Heart left ventricle (tissue), 16 donors: ENCODE results near the gene ATMIN. TPM values are rescaled to one million over a fixed set of nuclear protein-coding genes. Genes with fewer than 3 reads are reported as not detected.

Experiments
- ATAC-seq, 4 donors: fragments of 200-7000 bp; cut with Tn5 transposase; one replicate each; pipeline ENCODE4 v1.9.1; 2020 to 2022; ENCODE audit warnings: moderate library complexity in 4 of 4, mild to moderate bottlenecking in 3 of 4, moderate number of reproducible peaks in 1 of 4
- DNase-seq, 5 donors: peaks; one replicate each; pipeline ENCODE4 v3.0.0-alpha.2; 2020
- H3K27ac ChIP-seq, 12 donors: fragments of 200-600 bp; sonication (generic) in 4 of 12; one replicate each; pipeline versions ENCODE4 v1.5.0 to v1.8.0; 2016 to 2022; ENCODE audit warnings: mild to moderate bottlenecking in 2 of 12
- H3K27me3 ChIP-seq, 9 donors: fragments of 200-600 bp; sonication (generic) in 2 of 9; one replicate each; pipeline versions ENCODE4 v1.5.1 to v1.8.0; 2016 to 2022; ENCODE audit warnings: mild to moderate bottlenecking in 3 of 9
- H3K36me3 ChIP-seq, 9 donors: fragments of 200-600 bp; sonication (generic) in 2 of 9; one replicate each; pipeline versions ENCODE4 v1.5.0 to v1.8.0; 2018 to 2022; ENCODE audit warnings: mild to moderate bottlenecking in 2 of 9
- H3K4me1 ChIP-seq, 12 donors: fragments of 200-600 bp; sonication (generic) in 4 of 12; one replicate each; pipeline versions ENCODE4 v1.5.0 to v1.8.0; 2016 to 2022; ENCODE audit warnings: mild to moderate bottlenecking in 3 of 12
- H3K4me3 ChIP-seq, 12 donors: fragments of 200-600 bp; sonication (generic) in 4 of 12; one replicate each; pipeline versions ENCODE4 v1.5.0 to v1.8.0; 2017 to 2022; ENCODE audit warnings: mild to moderate bottlenecking in 9 of 12, moderate library complexity in 4 of 12
- H3K9me3 ChIP-seq, 12 donors: fragments of 200-600 bp; sonication (generic) in 4 of 12; one replicate each; pipeline versions ENCODE4 v1.5.0 to v1.8.0; 2016 to 2022; ENCODE audit warnings: mild to moderate bottlenecking in 1 of 12
- POLR2A ChIP-seq, 2 donors: fragments of 450-650 bp; IDR thresholded peaks; one replicate each; pipeline ENCODE4 v1.6.1; 2017; ENCODE audit warnings: antibody characterized with exemption in 2 of 2, mild to moderate bottlenecking in 2 of 2, moderate library complexity in 2 of 2
- WGBS, 4 donors: extraction: QIAGEN DNeasy Blood & Tissue Kit in 2 of 4; methylation state at CpG; one replicate each; pipeline versions ENCODE4 v1.1.5 to v1.1.7; 2013 to 2018; 5-methylcytosine and 5-hydroxymethylcytosine counted together
- intact Hi-C, 10 donors: fragments of 100-400 bp; cut with DNase I; formaldehyde crosslinking; loops; one replicate each; pipeline versions ENCODE4 v1.11.1 to v1.14.2; 2022
- polyA plus RNA-seq, 2 donors: library from polyadenylated mRNA; stranded (reverse); fragments of 200-250 nt; gene quantifications; one replicate each; pipeline ENCODE4 v1.2.3, GENCODE V29; 2013
- total RNA-seq, 9 donors: library from RNA; depleted of rRNA in 2 of 9; stranded (reverse); fragments of >200 nt in 2 of 9; fragmentation: NEBNext Ultra II Directional in 3 of 9; extraction: Animal tissue kit (Norgen Biotek cat#: 25700) in 3 of 9; gene quantifications; one replicate each; pipeline versions ENCODE4 v1.1.0 to v1.2.4, GENCODE V29; 2016 to 2023
- TF ChIP-seq, protein P1 (sequence below), 12 donors: fragments of 200-600 bp; sonication (generic) in 4 of 12; IDR thresholded peaks; one replicate each; pipeline versions ENCODE4 v1.5.0 to v1.8.0; 2018 to 2022; ENCODE audit warnings: antibody characterized with exemption in 12 of 12, mild to moderate bottlenecking in 5 of 12
- donor health status: ischemic (EF 13 %, LVEDD 7.1; RV severe dilation, severe dysfunction).
- donor health status: healthy with polysubstance abuse.
- donor health status: DM: no; HTN: yes; CAD: no.
- donor health status: DM: no; HTN: no; CAD: no.
- donor health status: ischemic (EF 25% LVEDD 6.9; RV normal size, moderate dysfunction).
- donor health status: ischemic (EF 25% LVEDD 5.7; RV mildly dilated, moderate dysfunction).
- donor health status: healthy.
- donor health status: DM: yes; HTN: yes; CAD: no.
- donor health status: ischemic (EF 35%, LVEDD 5.7; RV mildly dilated, moderate dysfunction).
- donor health status: nonischemic (EF 11% LVEDD 7.7; RV severe dilation, severe dysfunction).
- donor health status: DM: yes; HTN: yes; CAD: no.
- donor health status: PGD.
- donor health status: ischemic (EF 29% LVEDD 5.4; RV normal size, mild dysfunction).
- donor health status: nonischemic (EF 23%, LVEDD 6.1; RV moderate dilation, normal function).

Gene ATMIN
- total and polyA plus RNA-seq, 11 donors = 6.4 to 36.0 (median 27.4) TPM

DNA sequence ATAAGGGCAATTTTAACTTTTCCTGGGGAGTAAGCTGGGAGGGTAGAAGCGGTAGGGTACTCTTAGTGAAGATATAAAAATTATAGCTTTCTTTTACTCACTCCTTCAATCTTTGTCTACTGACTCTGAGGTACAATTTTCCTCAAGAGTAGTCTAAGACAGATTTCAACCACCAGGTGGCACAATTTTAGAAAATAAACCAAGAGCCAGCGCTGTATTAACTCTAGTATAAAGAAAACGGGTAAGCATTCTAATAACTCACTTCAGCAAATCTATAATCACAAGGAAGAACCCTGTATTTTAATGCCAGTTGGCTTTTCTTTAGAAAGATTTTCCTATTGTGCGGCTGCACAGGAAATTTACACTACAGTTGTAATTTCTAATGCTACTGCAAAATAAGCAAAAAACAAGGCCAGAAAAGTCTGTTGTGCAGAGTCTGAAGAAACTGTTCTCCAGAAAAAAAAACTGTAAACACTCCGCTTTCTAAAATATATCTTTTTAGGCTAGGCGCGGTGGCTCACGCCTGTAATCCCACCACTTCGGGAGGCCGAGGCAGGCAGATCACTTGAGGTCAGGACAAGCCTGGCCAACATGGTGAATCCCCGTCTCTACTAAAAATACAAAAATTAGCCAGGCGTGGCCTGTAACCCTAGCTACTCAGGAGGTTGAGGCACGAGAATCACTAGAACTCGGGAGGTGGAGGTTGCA lies 30.8 kb upstream of the ATMIN start:
- Histone ChIP-seq H3K9me3 (no peaks in the 10 kb centered on the region), H3K4me1 (peaks cover 0 to 41% (median 21%) of the 10 kb centered on the region in 12 donors), H3K27ac (peak overlapping the region in 11 of 12 donors; percentile 36 to 100 (median 99)), H3K27me3 (no peaks in the 10 kb centered on the region), H3K4me3 (peak overlapping the region in 10 of 12 donors; percentile 6 to 100 (median 94)), H3K36me3 (no peaks in the 10 kb centered on the region)
- intact Hi-C loops = loop anchor here in 4 of 10 donors (5.0 to 10.0 kb wide), 3 partner anchors 72 to 730 kb away; no protein-coding TSS in a partner anchor
- WGBS, 4 donors = 44 to 57% (median 50%) methylated on average over 14 of the region's 14 CpGs
- no peak for TF ChIP-seq POLR2A (IDR thresholded peaks at IDR 0.05)
- TF ChIP-seq, protein P1, sequence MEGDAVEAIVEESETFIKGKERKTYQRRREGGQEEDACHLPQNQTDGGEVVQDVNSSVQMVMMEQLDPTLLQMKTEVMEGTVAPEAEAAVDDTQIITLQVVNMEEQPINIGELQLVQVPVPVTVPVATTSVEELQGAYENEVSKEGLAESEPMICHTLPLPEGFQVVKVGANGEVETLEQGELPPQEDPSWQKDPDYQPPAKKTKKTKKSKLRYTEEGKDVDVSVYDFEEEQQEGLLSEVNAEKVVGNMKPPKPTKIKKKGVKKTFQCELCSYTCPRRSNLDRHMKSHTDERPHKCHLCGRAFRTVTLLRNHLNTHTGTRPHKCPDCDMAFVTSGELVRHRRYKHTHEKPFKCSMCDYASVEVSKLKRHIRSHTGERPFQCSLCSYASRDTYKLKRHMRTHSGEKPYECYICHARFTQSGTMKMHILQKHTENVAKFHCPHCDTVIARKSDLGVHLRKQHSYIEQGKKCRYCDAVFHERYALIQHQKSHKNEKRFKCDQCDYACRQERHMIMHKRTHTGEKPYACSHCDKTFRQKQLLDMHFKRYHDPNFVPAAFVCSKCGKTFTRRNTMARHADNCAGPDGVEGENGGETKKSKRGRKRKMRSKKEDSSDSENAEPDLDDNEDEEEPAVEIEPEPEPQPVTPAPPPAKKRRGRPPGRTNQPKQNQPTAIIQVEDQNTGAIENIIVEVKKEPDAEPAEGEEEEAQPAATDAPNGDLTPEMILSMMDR (IDR thresholded peaks at IDR 0.05) = peak; percentile 49 to 76 (median 74)
- DNase-seq = peak in 1 of 5 donors; percentile 16
- ATAC-seq = no peak

DNA sequence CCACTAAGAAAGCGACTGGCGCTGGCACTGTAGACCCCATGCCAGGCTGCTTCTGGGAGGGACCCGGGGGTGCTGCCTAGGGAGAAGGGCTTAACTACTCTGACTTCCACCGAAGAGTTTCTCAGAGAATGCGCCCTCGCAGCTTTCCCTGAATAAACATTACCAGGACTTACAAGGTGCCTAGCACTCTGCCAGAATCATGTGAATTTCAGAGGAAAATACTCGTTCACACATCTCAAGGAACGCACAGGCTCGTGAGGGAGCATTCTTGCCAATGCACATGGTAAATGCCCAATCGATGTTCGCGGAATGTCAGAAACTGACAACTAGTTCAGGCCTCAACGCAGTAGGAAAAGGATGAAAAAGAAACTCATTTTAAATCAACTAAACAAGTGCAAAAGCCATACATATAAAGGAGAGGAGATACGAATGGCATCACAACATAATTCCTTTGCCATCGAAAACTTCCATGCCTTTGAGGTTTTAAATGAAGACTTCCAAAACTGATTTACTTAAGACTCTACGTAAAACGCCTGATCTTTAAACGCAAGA lies 30.0 kb upstream of the ATMIN start:
- peak in 1 of 5 donors; percentile 13 for DNase-seq
- no peak for TF ChIP-seq POLR2A (IDR thresholded peaks at IDR 0.05)
- TF ChIP-seq, protein P1 (IDR thresholded peaks at IDR 0.05) = no peak
- intact Hi-C loops = loop anchor here in 5 of 10 donors (2.0 to 10.0 kb wide), 5 partner anchors 71 to 729 kb away; partner anchors contain the start of gene C16orf46 (in 1 of the 5)
- no peak for ATAC-seq
- Histone ChIP-seq H3K9me3 (no peaks in the 10 kb centered on the region), H3K4me1 (peaks cover 0 to 41% (median 21%) of the 10 kb centered on the region in 12 donors), H3K4me3 (peak overlapping the region; percentile 65 to 100 (median 94)), H3K27me3 (no peaks in the 10 kb centered on the region), H3K27ac (peak overlapping the region in 11 of 12 donors; percentile 95 to 100 (median 99)), H3K36me3 (no peaks in the 10 kb centered on the region)
- 16 to 22% (median 17%) methylated on average over 17 to 18 of the region's 18 CpGs for WGBS, 4 donors

DNA sequence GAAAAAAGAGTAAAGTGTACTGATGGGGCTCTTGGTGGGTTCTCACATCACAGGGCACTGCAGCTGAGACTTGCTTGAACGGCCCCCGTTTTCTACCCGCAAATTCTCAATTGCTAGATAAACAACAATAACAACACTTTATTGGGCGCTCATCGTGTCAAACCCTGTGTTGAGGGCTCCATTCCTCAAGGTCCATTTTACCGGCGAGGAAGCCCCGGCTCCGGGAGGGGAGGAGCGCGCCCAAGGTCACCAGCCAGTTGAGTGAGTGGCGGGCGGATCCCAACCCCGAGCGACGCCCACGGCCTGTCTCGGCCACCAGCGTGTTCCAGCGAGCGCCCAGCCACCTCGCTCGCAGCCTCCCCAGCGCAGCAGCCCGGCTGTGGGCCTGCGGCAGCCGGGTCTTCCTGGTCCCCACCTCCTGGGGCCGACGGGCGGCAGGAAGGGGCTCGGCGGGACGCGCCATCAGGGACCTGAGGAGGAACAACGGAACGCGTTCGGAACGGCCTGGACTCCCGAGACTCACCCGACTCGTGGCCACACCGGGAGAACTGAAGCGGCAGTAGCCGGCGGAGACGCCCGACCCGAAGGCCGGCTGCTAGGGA lies 29.3 kb upstream of the ATMIN start:
- intact Hi-C loops = loop anchor here in 5 of 10 donors (2.0 to 10.0 kb wide), 5 partner anchors 70 to 728 kb away; partner anchors contain the start of gene C16orf46 (in 1 of the 5)

More for the DNA sequence above, 29.3 kb upstream of the ATMIN start:
- H3K27ac ChIP-seq = peak overlapping the region; percentile 90 to 100 (median 99)
- H3K9me3 ChIP-seq = no peaks in the 10 kb centered on the region
- H3K27me3 ChIP-seq = no peaks in the 10 kb centered on the region
- peak; percentile 29 to 73 (median 56) for ATAC-seq
- peak overlapping the region; percentile 65 to 100 (median 94) for H3K4me3 ChIP-seq
- DNase-seq = peak; percentile 79 to 90 (median 88)
- peaks cover 0 to 41% (median 21%) of the 10 kb centered on the region in 12 donors for H3K4me1 ChIP-seq
- TF ChIP-seq, protein P1 (IDR thresholded peaks at IDR 0.05) = no peak
- no peak for TF ChIP-seq POLR2A (IDR thresholded peaks at IDR 0.05)
- 0 to 1% (median 0%) methylated on average over 32 to 50 of the region's 50 CpGs for WGBS, 4 donors
- no peaks in the 10 kb centered on the region for H3K36me3 ChIP-seq
